Activated T-helper 1 cell treated with Interleukin-2 at 50 U/mL for 16 hours (primary cell): ENCODE measurements around the gene GPR4.

Source experiments
- DNase-seq: peaks from one replicate; pipeline ENCODE4 v3.0.0-alpha.2; 2020; ENCODE audit warnings: low read depth

The GPR4 gene

GRCh38 chr19:45587873-45588272 lies 14.1 kb downstream of the GPR4 start:
- no peak for DNase-seq

- DNase-seq: no peak
Observed at GRCh38 chr19:45585158-45585577, 16.8 kb downstream of the GPR4 start.

DNA sequence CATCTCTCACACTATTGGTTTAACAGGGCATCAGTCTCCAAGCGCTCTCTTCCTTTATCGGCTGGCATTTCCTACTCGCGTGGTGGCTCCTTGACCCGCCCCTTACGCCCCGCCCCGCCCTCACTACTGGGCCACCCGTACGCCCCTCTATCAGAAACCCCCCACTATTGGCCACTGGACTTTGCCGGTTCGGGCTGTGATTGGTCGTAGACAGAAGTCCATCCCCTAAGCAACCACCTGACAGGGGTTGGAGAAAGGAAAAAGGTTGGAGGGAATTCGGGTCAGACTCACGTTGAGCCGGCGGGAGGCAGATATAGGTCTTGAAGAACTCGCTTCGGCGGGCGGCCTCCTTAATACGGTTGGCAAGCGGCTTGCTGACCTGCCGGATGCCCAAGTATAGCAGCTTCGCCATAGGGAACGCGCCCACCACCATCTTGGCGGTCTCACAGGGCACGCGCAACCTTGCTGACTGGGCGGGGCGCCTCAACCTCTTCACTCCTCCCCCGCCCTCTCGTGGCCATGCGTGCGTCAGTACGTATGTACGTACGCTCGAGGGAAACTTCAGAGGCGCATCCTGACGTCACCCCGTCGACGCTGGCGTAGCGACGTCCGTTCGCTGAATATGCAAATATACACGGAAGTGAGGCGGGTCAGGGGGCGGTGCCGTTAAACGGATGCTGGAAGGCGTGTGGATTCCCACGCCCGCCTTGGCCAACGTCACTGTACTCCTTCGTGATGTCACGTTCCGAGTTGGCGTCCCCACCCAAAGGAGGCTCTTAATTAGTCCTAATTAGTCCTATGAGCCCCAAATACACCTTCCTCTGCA lies 17.5 kb downstream of the GPR4 start, which contains the start of gene OPA3:
TSS of gene OPA3 (minus strand) at position 471 of the 826 bp plus-strand sequence. CDS start at position 433, 38 bp downstream.
- peak; percentile 96 for DNase-seq

GRCh38 chr19:45581576-45581975 lies 20.4 kb downstream of the GPR4 start:
- no peak for DNase-seq

- no peak for DNase-seq
Observed at GRCh38 chr19:45578861-45579260, 23.2 kb downstream of the GPR4 start.

DNA sequence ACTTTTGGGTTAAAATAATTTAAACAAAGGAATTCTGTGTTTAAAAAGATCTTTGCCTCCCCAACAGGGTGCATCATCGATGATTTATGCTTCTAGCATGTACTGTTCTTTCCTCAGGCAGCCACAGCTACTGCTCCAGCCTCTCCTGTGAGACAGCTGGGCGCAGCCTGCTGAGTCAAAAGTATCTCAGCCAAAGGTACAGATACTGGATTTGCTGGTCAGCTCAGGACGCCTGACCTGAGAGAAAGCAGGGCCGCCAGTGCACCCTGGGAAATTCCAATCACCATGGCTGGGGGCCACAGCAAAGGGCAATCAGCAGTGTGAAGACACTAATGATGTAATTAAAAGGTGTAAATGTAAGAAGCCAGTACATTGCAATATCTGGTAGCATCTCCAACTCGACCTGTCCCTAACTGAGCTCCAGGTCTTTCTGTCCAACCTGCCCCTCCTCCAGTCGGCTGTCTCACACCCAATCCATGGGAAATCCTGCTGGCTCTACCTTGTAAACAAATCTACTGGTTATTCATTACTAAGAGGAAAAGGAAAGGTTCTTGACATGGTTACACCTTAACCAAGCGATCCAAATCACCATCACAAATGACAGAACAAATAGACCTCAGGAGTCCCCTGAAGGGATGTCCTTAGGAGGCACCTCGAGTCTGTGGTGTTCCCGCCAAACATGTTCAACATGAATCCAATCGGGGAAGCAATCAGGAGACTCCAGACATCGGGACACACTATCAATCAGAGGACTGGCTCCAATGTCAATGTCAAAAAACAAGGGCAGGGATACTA lies 24.7 kb downstream of the GPR4 start:
- DNase-seq: no peak

GRCh38 chr19:45576682-45577081 lies 25.3 kb downstream of the GPR4 start:
- DNase-seq: no peak

DNA sequence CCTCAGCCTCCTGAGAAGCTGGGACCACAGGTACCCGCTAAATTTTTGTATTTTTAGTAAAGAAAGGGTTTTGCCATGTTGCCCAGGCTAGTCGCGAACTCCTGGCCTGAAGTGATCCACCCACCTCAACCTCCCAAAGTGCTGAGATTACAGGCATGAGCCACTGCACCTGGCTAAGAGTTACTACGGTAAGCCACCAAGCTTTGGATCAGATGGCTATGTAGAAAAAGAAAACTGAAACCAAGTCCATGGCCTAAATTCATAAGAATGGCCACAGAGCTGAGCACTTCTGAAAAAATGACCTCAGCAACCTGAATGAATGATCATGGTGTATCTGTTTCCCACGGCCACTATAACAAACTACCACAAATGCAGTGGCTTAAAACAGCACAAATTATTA lies 26.8 kb downstream of the GPR4 start:
- no peak for DNase-seq

DNA sequence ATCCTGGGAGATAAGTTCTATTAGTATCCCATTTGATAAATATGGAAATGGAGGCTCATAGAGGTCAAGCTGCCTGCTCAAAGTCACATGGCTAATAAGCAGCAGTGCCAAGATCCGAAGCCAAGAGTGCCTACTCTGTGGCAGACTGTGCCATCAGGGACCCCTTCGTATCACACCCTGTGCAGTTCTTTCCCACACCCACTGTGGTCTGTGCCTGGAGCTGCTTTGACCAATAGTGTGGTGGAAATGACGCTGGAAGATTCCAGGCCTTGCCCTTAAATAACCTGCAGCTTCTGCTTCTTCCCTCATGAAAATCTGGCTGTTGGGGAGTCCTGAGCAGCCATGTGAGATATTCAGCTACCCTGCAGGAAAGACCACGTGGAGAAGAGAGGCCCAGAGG lies 27.5 kb downstream of the GPR4 start:
- DNase-seq: no peak

DNA sequence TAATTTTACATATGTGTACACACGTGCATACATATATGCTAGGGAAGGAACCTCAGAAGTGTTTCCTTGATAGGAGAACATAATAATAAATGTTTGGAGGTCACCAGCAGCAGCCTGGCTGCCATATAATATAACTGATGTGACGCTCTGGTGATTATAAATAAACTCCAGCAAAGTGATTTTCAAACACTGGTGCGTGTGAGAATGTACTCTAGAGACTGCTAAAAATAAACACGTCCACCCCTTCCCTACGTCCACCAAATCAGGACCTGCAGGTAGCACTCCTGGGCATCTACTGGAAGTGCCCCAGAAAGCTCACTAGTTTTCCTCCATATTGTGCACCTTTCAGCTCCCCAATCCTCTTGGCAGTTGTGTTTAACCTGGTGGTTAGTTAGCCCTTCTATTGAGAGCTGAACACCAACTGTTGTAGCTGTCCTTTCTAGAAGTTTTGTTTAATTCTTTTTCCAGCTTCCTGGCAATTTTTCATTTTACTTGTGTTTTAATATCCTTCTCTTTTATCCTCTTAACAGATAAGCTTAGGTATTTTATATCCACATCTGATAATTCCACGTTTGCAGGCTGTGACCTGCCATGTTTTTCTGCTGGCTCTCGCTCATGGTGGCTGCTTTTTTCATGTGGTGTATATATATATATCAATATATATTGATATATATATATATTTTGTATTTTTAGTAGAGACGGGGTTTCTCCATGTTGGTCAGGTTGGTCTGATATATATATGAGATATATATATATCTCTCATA lies 30.4 kb downstream of the GPR4 start:
- DNase-seq: no peak

DNA sequence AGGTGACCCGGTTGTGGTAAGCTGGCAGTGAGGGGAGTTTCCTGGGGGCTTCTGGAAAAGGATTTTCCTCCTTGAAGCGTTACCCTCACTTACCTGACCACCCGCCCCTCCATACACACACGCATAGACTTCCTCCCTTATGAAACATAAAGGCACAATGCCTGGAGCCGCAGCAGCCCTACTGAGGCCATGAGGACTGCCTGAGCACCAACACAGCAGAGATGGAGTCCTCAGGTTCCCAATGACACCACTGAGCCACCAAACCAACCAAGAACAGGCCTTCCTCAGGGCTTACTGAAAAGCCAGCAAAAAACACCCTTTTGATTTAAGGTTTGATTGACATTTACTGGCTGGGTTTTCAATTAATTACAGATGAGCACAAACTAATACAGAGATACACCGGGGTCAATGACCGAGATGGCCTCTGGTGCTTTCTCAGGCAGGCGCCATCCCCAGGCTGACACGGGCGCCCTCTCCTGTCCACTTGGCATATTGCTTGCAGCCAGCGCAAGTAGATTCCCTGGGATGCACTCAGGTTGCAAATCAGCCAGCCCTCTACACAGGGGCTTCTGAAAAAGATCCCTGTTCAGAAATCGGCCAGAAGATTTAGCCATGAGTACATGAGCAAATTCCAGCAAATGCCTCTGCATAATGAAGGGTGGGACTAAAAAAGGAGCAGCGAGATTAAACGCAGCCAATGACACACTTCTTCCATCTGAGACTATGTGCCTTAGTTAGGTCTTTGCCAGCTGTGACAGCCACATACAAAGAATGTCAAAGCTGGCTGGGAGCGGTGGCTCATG lies 32.2 kb downstream of the GPR4 start:
- peak; percentile 30 for DNase-seq

GRCh38 chr19:45568732-45569131 lies 33.3 kb downstream of the GPR4 start:
- no peak for DNase-seq

GRCh38 chr19:45567609-45568008 lies 34.4 kb downstream of the GPR4 start:
- DNase-seq: no peak

- DNase-seq: no peak
Observed at GRCh38 chr19:45564131-45564780, 37.8 kb downstream of the GPR4 start.

DNA sequence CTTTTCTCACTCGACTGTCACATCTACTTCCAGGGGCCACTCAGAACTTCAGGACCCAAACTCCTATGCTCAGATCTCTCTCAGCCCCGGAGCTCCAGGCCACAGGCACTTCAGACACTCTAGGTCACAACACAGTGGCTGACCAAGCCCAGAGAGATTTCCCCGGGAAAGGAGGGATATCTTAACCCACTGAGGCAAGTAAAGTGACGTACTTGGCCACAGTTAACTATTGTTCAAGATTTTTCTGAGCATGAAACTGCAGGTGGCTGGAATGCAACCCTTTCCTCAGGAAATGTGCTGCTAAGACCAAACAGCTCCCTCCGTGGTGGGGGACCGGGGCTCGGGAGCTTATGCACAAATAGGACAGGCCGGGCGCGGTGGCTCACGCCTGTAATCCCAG lies 41.3 kb downstream of the GPR4 start:
- DNase-seq: no peak

GRCh38 chr19:45560038-45560437 lies 42.0 kb downstream of the GPR4 start:
- DNase-seq: no peak

DNA sequence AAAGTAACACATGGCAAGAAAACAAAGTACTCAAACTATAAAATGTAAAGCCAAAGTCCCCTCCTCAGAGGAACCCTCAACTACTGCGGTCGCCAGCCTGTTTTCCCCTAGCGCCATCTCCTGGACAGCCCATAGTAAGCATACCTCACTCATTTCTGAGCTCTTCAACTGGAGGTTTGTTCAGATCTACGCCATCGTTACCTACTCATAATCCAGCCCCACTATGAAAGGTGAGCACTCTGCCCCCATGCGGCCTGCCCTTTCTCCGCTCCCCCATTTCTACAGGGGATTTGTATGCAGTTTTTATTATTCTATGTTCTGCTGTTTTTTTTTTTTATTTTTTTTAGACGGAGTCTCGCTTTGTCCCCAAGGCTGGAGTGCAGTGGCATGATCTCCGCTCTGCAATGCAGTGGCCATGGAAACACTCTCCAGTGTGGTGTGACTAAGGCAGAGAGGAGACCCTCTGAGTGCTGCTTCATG lies 43.6 kb downstream of the GPR4 start:
- DNase-seq: peak; percentile 30

GRCh38 chr19:45556835-45557234 lies 45.2 kb downstream of the GPR4 start:
- DNase-seq: no peak

- no peak for DNase-seq
Observed at GRCh38 chr19:45554481-45554880, 47.5 kb downstream of the GPR4 start.

DNA sequence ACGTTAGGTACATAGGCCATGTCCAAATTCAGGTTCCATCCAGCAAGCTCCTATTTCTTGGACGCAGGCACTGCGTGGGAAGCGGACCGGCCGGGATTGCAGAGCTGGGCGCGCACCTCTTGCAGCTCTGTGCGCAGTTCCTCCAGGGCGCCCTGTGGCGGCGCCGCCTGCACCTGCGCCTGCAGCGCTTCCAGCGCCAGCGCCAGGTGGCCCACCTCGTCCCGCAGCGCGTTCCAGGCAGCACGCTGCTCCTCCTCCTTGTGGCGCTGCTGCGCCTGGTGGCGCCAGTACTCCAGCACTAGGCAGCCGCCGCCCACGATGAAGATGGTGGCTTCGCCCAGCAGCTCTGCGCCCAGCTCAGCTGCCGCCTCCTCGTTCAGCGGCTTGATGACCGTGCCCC lies 48.5 kb downstream of the GPR4 start:
- no peak for DNase-seq
